SKM-1 treated with dmso at 0.1 percent for 144 hours (cell line): ENCODE results near the gene PXDN.
"Not testable (repeated sequence)": the region's sequence is repeated elsewhere in the genome, so short reads cannot be mapped to it uniquely, and the experiment has no call there.

ENCODE experiments used
- DNase-seq: peaks from one replicate; lab custom pipeline; 2025; ENCODE audit not compliant: unreplicated experiment; lab: John Stamatoyannopoulos, UW

Gene PXDN

GRCh38 chr2:1688161-1688560, 56.2 kb downstream of the PXDN start:
- no peak for DNase-seq

DNA sequence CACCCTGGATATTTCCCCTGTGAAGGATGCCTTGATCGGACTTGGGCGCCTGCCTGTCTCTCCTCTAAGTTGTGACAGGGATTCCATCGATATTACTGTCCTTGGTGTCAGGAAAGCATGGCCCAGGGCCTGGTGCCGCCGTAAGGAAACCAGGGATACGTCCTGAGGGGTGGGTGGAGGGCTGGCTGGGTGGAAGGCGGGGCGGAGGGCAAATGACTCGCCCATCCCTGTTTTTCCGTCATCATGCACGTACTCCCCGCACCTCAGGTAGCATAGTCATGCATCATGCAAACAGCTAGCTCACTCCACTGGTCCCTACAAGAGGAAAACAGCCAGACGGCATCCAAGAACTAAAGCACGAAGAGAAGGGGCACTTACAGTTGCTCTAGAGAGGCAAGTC, 57.1 kb downstream of the PXDN start:
- no peak for DNase-seq

DNA sequence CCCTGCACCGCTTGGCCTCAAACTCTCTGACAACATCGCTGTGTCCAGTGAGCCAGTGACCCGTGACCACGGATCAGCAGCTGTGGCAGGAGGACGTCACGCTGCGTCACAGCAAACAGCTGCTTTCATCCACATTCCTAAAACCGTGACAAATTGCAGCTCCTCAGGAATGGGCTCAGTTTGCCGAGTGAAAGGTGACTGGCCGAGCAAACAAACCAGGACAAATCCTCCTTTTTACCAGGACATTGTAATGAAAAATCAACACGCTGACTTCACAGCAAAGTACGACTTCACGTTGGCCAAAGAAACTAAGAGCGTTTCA, 57.6 kb downstream of the PXDN start:
- no peak for DNase-seq

DNA sequence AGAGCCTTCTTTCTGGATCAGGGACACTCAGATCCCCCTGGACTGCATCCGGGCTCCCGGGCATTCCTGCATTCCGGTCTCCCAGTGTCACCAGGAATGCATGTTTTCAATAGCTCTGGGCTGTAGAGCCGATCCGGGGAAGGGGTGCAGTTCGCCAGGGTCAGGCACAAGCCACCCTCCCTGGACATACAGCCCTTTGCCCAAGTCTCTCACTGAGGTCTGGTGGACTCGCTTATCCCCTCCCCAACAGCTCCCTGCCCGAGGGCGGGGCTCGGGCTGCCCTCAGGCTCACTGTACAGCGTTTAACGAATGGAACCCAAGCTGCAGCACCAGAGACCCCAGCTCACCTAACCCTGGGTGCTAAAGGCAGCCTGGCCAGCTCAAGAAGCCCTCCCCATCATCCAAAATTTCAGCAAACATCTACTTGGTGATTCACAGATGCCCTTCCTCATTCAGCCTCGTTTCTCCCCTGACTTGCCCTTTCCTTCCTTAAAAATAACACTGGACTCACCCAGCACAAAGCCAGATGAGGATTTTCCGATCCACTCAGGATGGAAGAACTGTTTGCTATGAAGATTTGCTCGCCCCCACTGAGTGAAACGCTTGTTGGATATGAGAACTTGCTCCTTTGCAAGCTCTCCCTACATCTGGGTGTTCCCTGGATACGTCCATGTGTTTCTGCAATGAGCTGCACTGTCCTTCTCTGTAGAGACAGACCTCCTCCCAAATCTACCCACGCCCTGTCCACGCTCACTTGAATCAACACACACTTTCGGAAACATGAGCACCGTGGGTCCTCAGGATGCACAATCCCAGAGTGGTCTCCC, 58.1 kb downstream of the PXDN start:
- no peak for DNase-seq

DNA sequence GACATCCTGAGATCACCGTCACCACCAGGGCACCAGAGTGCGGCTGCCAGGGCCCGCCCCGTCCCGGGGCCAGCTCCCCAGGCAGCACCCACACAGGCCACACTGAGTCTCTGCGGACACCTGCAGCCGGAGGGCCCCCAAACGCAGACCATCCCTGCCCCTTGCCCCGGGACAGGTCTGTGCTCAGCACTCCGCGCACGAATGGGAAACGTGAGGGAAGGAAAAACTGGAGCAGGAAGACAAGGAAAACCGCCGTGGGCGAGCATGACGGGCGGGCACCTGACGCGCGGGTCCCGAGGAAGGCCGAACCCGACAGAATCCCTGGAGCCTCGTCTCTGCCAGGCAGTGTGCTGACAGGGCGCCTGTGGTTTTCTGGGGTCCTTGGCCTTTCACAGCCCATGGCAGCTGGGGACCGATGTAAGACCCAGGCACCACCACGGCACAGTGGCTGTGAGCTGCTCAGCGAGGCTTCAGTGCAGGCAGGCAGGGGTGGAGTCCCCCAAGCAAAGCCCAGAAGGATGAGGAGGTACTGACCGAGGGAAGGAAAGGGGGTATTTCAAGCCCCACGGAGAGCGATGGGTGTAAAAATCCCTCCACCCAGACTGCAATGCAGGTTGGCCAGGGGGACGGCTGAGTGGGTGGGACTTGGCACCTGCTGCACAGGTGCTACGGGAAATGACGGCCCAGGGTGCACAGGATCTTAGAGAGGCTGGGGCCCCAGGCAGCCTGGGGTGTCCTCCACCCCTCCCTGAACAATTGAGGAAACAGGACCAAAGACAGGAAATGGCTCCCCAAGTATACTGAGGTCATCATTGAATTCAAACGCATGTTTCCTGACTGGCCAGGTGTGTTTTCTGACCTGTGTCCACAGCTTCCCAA, 59.0 kb downstream of the PXDN start:
- no peak for DNase-seq

DNA sequence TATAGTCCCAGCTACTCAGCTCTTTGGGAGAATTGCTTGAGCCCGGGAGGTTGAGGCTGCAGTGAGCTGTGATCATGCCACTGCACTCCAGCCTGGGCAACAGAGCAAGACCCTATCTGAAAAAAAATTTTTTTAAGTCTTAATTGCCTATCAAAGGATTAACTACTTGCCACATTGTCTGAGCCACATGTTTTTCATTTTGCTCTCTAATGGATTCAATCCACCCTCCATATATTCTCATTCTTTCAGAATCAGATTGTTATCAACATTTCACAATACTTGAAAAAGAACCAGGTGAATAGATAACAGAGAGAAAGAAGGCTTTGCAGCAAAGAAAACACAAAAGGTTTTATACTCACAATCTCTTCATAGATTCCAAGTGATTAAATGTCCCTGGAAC, 61.0 kb downstream of the PXDN start:
- no peak for DNase-seq

- DNase-seq, result no peak
Measured at GRCh38 chr2:1682181-1682440, 62.2 kb downstream of the PXDN start.

DNA sequence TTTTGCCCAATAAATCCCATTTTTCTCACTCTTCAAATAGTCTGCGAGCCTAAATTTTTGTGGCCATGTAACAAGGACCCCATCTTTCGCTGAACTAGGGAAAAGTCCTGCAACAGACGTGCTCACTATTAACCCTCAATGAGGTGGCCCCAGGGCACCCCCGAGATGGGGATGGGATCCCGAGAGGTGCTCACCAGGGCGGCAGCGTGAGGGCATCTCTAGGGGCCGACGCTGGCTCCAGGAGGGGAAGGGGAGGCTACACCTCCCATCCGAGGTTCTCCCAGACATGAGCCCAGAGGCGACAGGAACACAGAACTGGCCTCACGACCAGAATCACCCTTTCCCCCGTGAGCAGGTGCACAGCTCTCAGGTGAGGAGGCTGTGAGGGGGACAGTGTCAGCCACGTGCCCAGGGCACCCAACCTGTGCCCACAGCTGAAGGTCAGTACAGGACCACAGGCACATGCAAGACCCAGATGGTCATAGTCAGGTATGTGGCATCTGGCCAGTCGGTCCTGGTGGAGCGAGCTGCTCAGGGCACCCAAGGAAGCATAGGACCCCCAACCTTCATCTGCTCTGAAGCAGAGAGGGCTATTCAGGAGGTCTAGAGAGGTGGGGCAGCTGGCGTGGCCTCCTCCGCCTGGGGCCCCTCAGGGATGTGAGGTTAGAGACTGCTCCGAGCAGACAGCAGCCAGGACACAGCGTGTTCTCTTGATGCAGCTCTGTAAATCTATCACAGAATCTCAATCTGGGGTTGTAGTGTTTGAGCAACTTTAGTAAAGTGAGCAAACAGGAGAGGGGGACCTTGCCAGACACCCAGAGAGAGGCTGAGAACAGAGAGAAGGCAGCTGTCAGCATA, 62.8 kb downstream of the PXDN start:
- DNase-seq, result no peak

DNA sequence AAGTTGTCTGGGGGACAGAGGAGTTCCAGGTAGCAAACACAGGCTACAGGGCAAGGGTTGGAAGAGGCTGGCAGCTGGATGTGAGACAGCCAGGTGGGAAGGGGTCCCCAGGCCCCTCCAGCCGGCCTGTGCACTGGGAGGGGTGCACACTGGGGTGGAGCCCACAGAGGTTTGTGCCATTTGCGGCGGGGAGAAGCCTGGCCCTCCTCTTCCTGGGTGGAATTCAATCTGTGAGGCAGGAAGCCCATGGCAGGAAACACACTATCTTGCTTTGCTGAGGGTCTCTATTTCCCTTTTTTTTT, 63.3 kb downstream of the PXDN start:
- no peak for DNase-seq

DNA sequence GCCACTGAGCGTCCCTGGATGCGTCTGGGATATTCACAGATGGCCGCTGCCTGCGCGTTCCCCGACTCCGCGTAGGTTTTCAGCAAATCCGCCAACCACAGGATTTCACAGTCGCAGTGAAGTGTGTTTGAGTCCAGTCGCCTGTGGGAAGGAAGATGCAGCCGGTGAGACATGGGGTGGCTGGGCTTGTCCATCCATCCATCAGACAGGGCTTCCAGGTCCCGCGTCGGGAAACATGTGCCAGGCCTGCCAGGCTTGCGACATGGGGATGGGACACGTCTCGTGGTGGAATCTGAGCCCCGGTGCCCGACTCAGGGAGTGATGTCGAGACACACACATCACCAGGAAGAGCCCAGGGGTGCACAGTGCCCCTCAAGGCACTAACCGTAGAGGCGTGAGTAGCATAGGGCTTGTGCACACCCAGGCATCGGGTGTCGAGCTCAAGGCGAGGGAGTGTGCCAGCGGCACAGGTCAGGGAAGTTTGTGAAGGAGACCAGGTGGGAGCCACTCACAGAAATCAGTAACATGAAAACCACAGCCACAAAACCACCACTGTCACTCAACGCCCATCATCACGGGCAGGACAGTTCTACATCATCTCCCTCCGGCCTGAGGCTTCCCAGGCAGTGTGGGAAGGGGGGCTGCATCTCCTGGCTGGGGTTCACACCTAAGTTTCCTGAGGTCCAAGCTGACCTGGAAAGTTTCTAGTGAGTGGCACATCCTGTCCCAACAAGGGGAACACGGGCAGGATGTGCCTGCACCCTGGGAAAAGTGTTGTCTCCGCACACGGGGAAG, 63.9 kb downstream of the PXDN start:
- DNase-seq, result no peak

GRCh38 chr2:1679488-1680039, 64.8 kb downstream of the PXDN start:
- not testable (repeated sequence) for DNase-seq

GRCh38 chr2:1679065-1679464, 65.2 kb downstream of the PXDN start:
- DNase-seq, result not testable (repeated sequence)

DNA sequence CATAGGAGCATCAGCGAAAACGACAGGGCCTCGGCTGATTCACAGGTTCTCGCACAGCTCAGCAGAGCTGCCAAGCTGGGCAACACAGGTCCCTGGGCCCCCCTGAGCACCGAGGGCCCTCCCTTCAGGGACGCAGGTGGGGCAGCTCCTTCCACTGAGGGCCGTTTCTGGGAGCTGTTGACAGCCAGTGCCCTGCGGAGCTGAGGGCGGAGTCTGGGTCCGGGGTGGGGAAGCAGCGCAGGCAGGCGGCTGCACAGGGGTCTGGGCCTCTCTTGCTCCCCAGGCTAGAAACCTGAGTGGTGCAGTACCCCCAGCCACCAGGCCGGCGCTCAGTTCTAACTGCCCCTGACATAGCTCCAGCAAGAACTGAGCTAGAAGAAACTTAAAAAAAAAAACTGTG, 65.7 kb downstream of the PXDN start:
- no peak for DNase-seq

GRCh38 chr2:1677821-1678165, 66.5 kb downstream of the PXDN start:
- no peak for DNase-seq

DNA sequence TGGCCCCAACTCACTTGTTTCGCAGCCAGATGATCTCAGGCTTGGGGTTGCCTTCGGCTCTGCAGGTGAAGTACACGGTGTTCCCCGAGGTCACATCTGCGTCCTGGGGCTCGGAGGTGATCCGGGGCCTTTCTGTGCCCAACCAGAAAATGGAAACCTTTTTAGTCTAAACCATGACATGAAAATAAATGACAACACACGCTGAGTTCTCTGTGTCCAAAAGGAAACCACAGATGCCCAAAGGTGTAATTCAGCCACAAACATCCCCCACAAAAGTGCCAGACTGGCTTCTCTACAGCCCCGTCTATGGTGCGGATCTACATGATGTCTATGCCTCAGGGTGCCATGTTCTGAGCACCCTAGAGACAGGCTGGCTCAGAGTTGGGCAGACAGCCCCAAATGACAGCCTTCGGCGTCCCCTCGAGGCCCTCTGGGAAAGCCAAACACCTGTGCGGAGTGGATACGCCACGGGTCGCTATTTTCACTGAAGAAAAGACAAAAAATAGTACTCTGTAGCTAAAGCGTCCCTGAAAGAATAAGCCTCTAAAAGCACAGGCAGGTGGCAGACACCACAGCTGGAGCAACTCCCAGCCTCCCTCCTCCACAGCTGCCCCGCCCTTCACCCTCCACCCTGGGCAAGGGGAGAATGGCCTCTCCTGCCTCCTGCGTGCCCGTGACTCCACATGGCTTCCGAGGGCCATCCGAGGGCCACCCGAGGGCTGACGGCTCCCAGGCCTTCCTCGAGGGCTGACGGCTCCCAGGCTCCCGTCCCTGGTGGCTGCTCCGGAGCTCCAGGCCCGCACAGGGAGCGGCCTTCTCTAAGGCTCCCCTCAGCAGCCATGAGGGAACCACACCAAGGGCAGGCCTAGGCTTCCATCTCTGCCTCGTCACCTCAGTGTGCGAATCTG, 67.1 kb downstream of the PXDN start:
- no peak for DNase-seq

GRCh38 chr2:1676091-1676912, 68.0 kb downstream of the PXDN start:
- DNase-seq, result no peak

DNA sequence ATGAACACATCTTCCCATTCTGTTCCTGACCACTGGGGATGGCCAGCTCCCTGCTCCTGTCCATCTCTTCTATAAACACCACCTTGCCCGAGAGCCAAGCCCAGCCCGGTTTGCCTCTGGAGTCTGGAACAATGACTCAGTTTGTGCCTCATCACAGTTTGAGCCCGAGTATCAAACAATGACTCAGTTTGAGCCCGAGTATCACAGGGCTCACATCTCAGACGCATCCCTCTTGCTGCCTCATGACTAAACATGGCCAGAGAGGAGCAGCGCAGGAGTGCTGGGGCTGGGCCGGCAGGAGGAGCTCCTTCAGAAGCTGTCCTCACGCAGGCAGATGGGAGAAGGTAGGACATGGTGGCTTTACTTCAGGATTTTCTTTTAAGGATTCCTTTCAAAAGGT, 68.7 kb downstream of the PXDN start:
- no peak for DNase-seq

DNA sequence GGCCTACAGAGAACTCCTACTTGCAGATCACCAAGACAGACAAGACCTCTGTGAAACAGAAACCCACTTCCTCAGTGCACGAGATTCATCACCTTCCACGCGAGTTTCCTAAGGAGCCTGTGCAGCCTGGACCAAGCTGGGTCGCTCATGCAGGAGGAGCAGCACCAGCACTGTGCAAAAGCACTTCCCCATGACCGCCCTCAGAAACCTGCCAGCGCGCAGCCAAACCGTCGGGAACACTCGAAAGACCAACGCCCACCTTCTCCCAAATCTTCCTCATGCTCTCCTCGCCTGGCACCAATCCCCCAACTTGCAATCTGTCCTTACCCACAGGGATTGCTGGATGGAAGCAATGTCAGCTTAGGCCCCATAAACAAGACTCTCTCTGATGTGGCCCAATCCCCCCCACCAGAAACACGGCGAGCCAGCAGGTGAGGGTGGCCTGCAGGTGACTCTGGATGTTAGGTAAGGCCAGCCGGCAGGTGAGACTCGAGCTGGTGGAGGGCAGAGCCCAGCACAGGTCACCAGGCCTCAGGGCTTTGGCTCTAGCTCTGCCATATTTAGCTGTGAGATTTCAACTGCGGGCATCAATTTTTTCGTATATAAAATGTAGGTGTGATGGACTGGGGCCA, 69.4 kb downstream of the PXDN start:
- DNase-seq, result no peak

DNA sequence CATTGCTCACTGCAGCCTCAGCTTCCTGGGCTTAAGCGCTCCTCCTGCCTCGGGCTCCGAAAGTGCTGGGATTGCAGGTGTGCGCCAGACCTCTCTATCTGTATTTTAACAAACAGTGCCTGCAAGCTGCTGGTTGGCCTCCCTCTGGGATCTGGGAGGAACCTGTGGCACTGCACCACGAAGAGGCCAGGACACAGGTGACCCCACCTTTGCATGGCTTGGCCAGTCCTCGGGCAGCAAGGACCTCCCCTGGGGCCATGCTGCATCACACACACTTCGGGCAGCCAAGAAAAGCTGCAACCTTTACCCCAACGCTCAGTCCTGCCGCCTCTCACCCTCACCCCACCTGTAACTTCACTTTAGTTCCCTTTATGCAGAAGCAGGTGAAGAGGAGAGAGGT, 70.0 kb downstream of the PXDN start:
- DNase-seq, result no peak
